NCI-H1694 treated with DMSO at 0.1 percent for 48 hours (cell line): ENCODE data around the gene FLCN.
"Not testable (repeated sequence)": the region's sequence is repeated elsewhere in the genome, so short reads cannot be mapped to it uniquely, and the experiment has no call there.

Experiments used
- DNase-seq: peaks from one replicate; lab custom pipeline; 2025; lab: John Stamatoyannopoulos, UW

FLCN gene

DNA sequence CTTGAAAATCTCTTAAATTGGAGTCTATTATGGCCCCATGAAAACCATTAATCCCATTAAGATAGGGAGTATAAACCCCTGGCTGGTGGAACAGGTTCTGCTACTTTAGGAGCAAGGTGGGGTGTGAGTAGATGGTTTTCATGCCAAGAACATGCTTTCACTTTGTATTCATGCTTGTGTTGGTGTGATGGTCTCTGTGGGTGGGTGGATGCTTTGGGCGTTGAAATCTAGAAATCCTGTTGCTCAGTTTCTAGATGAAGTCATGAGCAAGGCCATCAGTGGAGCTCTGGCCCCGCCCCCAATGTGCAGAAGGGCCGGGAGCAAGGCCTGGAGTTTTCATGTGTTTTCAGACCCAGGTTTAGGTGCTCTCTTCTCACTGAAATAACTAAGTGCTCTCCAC, 50.9 kb downstream of the FLCN start:
- no peak for DNase-seq

GRCh38 chr17:17184985-17185757, 51.8 kb downstream of the FLCN start:
- not testable (repeated sequence) for DNase-seq

DNA sequence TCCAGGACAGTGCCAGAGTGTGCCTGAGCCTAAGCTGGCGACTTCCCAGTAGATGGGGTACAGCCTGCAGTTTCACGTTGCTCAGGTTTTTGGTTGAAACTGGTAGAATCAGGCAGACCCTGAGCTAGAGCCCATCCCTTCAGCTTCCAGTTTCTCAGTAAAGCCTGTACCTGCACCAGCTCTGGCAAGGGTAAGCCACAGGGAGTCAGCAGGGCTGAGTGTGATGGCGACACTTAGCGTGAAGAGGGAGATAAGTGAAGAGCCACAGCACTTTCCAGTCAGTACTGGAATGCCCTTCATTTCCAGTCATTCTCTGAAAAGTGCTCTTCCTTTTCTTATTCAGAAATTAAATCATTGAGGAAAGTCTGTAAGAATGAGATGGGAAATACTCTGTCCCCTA, 53.2 kb downstream of the FLCN start:
- no peak for DNase-seq

DNA sequence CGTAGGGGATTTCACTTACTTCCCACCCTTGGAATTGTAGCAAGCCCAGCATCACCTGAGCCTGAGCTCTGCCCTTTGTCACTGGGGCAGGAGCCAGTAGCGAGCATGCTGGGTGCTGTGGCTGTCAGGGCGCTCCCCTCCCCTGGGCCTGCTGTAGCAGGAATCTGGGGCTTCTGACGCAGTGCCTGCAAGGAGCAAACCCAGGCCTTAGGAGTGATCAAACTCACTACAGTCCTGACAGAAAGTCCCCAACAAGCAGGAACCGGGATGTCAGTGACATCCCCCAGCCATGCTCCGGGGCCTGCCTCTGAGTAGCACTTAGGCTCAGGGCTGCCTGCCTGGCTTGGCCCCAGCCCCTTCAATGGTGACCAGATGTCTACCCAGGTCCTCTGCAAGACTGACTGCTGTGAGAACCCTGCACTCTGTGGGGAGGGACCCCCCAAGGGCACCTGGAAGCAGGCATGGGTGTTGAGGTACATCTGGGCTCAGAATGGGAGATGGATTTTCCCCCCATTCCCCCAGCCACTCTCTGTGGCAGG, 54.3 kb downstream of the FLCN start:
- no peak for DNase-seq

GRCh38 chr17:17181666-17182597, 55.0 kb downstream of the FLCN start:
- DNase-seq, result no peak

DNA sequence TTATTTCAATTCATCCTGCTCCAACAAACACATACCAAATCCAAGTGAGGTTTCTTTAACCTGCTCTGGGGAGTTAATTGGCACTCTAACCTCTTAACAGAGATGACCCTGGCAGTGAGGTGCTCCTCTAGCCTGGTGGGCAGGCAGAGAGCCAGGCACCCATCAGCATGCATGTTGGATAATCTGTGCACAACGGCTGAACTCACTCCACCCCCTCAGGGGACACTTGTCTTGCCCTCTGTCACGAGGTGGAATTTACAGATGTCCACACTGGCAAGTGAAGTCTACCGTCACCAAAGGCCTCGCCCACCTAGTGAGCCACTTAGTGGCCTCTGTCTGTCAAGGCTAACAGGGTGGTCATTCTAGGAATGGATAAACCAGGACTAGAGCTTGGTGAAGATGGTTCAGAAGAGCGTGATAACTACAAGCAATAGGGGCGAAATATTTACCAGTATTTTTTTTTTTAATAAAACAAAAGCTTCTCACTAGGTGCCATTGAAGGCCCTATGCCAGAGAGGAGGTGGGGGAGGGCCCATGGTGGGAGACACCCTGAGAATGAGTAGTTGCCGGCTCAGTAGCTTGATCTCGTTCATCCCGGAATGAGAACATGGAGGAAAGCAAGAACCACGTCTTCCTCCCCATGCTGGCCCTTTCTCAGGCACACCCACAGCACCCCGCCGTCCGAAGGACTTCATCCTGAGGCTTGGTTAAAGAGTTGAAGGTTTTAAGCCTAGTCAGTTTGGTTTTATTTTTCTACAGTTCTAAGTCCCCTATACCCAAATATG, 56.0 kb downstream of the FLCN start:
- DNase-seq, result no peak

DNA sequence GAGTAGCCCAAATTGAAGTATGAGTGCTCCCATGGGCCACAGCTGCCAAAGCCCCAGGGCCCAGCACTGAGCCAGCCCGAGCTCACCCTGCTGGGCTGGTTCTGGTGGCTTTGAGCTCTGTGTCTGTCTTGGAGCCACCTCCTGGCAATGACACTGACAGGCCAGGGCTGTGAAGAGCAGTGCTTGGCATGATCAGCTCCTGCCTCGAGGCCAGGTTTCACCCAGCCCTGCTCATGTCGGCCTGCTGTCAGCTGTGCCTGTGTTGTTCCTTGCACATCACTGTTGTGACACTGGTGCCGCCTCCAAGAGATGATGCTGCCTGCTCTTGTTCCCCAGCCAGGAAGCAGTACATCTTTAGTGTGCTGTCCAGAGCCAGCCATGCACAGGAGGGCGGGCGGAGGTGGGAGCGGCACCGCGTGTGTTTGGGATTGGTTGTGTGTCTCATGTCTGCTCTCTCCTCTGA, 56.8 kb downstream of the FLCN start:
- DNase-seq, result no peak

DNA sequence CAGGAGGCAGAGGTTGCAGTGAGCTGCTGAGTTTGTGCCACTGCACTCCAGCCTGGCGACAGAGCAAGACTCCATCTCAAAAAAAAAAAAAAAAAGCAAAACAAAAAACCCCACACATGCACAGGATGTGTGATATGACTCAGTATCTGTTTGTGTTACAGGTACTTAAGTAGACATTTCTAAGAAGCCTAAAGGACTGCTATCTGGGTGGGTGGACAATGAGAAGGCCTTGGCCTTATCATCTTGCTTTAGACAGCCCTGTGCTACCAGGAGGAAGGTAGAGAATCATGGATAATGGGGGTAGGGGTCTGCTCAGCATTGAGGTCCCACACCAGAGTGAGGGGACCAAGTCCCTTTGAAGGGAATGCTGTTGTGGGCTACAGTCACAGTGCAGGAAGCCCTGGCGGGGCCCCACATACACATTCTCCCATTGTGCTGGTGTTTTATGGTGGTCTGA, 57.6 kb downstream of the FLCN start:
- DNase-seq, result no peak

DNA sequence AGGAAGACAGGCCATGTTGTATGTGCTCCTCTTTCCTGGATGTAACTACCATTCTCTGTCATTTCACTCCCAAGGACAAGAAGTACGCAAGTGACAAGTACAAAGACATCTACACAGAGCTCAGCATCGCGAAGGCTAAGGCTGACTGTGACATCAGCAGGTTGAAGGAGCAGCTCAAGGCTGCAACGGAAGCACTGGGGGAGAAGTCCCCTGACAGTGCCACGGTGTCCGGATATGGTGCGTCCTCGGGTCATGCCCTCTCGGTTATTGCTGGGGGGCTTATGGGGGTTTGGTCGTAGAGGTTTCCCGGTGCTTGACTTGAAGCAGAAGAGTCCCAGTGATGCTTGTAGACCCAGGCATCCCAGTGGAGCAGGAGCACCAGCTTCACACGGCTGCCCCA, 59.8 kb downstream of the FLCN start:
- no peak for DNase-seq

DNA sequence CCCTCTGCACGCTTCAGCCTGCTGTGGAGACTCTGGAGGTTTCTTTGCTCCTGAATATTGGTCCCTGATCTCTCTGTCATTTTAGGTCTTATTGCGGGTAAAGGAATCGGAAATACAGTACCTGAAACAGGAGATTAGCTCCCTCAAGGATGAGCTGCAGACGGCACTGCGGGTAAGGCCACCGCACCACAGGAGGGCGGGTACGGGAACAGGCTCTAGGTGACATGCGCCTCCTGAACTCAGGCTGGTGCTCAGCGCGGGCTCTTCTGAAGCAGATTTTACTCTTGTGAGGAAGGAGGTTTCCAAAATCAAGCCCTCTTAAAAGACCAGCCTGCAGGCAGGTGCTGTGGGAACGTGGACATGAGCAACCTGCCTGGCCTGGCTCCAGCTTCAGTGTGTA, 60.6 kb downstream of the FLCN start:
- no peak for DNase-seq

- DNase-seq, result no peak
Measured at GRCh38 chr17:17175917-17176316, 61.1 kb downstream of the FLCN start.

DNA sequence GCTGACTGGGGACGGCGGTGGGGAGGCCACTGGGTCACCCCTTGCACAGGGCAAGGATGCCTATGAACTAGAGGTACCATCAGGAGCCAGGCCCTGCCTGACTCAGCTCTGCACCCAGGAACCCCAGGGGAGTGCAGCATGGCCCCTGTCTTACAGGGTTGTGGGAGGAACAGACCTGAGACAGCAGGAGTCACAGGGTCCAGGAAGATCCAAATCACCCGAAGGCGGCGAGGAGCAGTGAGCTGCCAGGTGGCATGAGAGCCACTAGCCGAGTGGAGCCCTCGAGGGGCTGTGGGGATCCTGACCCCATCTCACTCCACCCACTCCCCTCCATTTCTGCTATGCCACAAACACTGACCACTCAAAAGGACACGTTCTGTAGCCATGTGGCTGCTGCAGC, 61.6 kb downstream of the FLCN start:
- no peak for DNase-seq

- no peak for DNase-seq
Measured at GRCh38 chr17:17173921-17174320, 63.0 kb downstream of the FLCN start.

DNA sequence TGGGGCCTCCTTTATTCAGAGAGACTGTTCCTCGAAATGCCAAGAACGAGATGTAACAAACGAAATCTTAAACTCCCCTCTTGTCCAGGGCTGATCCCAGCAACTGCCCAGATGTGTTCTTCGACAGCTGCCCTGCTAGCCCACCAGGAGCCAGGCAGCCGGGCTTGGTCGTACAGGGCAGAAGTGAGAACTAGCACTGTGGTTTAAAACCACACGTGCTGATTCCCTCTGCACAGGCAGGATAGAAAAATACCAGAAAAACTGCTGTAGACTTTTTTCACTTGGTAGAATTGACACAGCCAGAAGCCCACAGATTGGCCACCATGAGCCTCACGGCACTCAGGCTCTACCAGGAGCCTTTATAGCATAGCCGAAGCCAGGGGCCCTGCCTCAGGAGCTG, 64.0 kb downstream of the FLCN start:
- DNase-seq, result no peak

DNA sequence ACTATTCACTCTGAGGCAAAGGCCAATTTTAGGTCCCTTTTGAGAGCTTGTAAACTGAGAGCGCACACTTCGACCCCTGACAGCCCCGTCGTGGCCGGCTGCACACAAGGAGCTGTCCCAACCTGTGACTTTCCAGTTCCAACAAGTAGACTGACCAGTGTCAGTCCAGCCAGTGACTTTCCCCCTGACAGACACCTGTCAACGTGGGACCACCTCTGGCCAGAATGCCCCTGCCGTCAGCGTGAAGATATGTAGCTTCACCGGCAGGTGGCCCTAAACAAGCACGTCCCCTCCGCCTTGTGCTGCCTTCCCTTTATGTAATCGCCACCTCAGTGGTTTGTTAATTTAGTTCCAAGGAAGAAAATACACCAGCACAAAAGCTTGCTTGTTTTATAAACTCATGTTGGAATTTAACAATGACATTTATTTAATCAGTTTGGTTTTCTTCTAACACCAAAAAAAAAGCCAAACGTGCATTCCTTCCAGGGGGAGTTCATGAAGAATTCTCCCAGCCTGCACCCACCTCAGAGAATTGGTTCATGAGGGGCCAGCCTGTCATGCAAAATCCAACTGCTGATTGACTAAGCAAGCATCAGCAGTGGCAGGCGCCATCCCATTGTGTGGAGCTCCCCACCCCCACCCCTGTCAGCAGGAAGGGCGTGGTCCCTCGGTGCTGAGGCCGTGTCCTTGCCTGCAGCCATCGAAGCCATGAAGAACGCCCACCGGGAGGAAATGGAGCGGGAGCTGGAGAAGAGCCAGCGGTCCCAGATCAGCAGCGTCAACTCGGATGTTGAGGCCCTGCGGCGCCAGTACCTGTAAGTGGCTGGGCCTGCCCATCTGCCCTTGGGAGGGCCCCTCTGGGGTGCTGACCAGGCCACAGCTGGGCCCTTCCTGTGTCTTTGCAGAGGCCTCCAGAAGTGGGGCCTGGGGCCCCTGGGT, 64.7 kb downstream of the FLCN start:
- no peak for DNase-seq

- no peak for DNase-seq
Measured at GRCh38 chr17:17171186-17171585, 65.8 kb downstream of the FLCN start.

- DNase-seq, result no peak
Measured at GRCh38 chr17:17170346-17170985, 66.5 kb downstream of the FLCN start.

DNA sequence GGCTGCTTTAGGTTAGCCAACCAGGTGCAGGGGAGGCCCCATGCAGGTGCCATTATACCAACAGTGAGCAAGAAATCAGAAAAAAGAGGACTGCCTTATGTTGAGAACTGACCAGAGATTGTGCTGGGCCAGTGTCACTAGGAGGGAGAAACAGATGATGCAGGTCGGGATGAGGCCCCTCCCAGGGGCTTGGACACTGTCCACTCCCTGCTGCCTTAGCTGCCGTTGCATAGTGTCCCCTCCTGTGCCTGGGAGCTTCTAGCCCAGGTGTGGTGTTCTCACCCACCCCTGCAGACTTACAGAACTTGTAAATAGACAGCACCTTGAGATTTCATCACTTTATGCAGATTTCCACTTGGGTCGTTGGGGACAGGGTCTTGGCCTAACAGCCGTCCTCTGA, 67.6 kb downstream of the FLCN start:
- DNase-seq, result no peak

GRCh38 chr17:17168401-17168800, 68.6 kb downstream of the FLCN start:
- no peak for DNase-seq

GRCh38 chr17:17167986-17168385, 69.0 kb downstream of the FLCN start:
- DNase-seq, result no peak
